SH-SY5Y (cell line): ENCODE measurements around the gene NPPA.

ENCODE experiments used
- GATA2 ChIP-seq: IDR thresholded peaks from 2 replicates; pipeline ENCODE4 v1.6.1; 2011; ENCODE audit warnings: mild to moderate bottlenecking, low read depth, low read length
- GATA3 ChIP-seq: IDR thresholded peaks from 2 replicates; pipeline ENCODE4 v1.6.1; 2011; ENCODE audit warnings: low read depth, mild to moderate bottlenecking, low read length, moderate library complexity

GRCh38 chr1:11878081-11878890 lies 30.7 kb upstream of the NPPA start:
- TF ChIP-seq GATA2 (no peak), GATA3 (no peak)
